Gastroesophageal sphincter (tissue), 3 donors: ENCODE data around the gene CCDC60.

ENCODE experiments used
- CTCF ChIP-seq, 4 experiments: fragments of 200-600 bp in 2 of 4; fragments of 450-650 bp in 2 of 4; sonication (generic) in 1 of 4; IDR thresholded peaks; one replicate each; pipeline ENCODE4 v1.5.1; 2017 to 2019; ENCODE audit warnings: antibody characterized with exemption in 4 of 4, mild to moderate bottlenecking in 2 of 4, moderate library complexity in 2 of 4
- POLR2A ChIP-seq, 2 donors: fragments of 450-650 bp; IDR thresholded peaks; one replicate each; pipeline ENCODE4 v1.6.1; 2017; ENCODE audit warnings: antibody characterized with exemption in 2 of 2, mild to moderate bottlenecking in 2 of 2, moderate library complexity in 1 of 2
- POLR2AphosphoS5 ChIP-seq: sonication (generic); formaldehyde crosslinking; IDR thresholded peaks from one replicate; pipeline ENCODE4 v1.6.1; 2017; ENCODE audit warnings: antibody characterized with exemption

- TF ChIP-seq POLR2A (IDR thresholded peaks at IDR 0.05) (no peak), CTCF (IDR thresholded peaks at IDR 0.05) (no peak), POLR2AphosphoS5 (no peak)
These were observed 55.2 kb downstream of the CCDC60 start for GRCh38 chr12:119389687-119390086.
